Measurements from ENCODE around the gene WNK4. TPM values are rescaled to one million over a fixed set of nuclear protein-coding genes. Genes with fewer than 3 reads are reported as not detected.

WNK4 gene
- total and polyA plus RNA-seq, 10 of the 15 experiments (the other 5 are each of a cell fraction or from before 2014, with no cell fraction given): 0.06 to 0.29 (median 0.13) TPM; not detected in 5

DNA sequence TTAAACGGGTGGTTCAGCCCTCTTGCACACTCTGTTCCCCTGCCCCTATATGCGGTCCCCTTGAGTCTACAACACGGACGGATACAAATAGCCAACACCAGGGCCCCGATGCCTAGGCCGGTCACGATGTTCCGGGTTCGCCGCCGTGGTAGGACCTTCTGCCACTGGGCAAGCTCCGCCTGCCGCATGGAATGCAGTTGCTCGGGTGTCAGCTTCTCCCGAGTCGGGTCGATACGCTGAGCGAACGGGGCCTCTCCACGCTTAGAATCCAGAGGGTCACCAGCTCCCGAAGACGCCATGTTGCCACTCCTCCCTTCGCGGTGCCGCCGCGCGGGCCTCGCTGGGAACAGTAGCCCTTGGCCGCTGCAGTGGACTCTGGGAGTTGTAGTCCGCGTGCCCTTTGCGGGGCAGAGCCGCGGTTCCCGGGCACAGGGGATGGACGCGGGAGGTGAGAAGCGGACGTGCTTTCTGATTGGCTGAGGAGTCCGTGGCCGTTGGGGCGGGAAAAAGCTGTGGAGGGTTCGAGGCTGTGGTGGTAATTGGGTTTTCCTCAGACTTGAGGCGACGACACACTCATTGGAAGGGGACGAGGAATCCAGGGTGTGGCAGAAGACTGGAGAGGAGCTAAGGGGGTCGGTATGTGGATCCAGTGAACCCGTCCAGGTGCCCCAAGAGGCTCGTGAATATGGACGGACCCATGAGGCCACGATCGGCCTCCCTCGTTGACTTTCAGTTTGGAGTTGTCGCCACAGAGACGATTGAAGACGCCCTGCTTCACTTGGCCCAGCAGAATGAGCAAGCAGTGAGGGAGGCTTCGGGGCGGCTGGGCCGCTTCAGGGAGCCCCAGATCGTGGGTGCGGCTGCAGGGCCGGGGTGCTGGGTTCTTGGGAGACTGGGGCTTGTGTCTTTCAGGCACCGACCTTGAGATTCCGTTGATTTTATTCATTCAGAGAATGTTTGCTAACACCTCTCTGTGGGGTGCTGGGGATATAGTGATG lies 18.3 kb downstream of the WNK4 start, which contains the start of the genes CNTD1 and COA3 (continued):
- no peak for TF ChIP-seq CBX5 (IDR thresholded peaks at IDR 0.05; ENCODE audit: low read depth)
- TF ChIP-seq IKZF2 (IDR thresholded peaks at IDR 0.05): 0 out of 4 replicates have a peak, but pooled peaks of 1 of the 2 experiments have one; percentile 43
- TF ChIP-seq TARDBP (IDR thresholded peaks at IDR 0.05; ENCODE audit: borderline replicate concordance): peak; percentile 83
- TF ChIP-seq SMARCA5 (IDR thresholded peaks at IDR 0.05): 0 out of 2 replicates have a peak, but pooled peaks have one; percentile 46
- TF ChIP-seq RB1 (IDR thresholded peaks at IDR 0.05; ENCODE audit: borderline replicate concordance): peak; percentile 70
- TF ChIP-seq SMAD5 (IDR thresholded peaks at IDR 0.05; ENCODE audit: low read depth): 0 out of 2 replicates have a peak, but pooled peaks have one; percentile 50
- TF ChIP-seq TAF1 (IDR thresholded peaks at IDR 0.05; ENCODE audit: borderline replicate concordance, low read depth, low read length): 0 out of 2 replicates have a peak, but pooled peaks have one; percentile 64
- TF ChIP-seq MEF2A (IDR thresholded peaks at IDR 0.05; ENCODE audit: insufficient read depth, low read depth, low read length): no peak
- peak; percentile 55; the same call in 1 of the 2 replicates for TF ChIP-seq NBN (IDR thresholded peaks at IDR 0.05)
- TF ChIP-seq, protein P1, sequence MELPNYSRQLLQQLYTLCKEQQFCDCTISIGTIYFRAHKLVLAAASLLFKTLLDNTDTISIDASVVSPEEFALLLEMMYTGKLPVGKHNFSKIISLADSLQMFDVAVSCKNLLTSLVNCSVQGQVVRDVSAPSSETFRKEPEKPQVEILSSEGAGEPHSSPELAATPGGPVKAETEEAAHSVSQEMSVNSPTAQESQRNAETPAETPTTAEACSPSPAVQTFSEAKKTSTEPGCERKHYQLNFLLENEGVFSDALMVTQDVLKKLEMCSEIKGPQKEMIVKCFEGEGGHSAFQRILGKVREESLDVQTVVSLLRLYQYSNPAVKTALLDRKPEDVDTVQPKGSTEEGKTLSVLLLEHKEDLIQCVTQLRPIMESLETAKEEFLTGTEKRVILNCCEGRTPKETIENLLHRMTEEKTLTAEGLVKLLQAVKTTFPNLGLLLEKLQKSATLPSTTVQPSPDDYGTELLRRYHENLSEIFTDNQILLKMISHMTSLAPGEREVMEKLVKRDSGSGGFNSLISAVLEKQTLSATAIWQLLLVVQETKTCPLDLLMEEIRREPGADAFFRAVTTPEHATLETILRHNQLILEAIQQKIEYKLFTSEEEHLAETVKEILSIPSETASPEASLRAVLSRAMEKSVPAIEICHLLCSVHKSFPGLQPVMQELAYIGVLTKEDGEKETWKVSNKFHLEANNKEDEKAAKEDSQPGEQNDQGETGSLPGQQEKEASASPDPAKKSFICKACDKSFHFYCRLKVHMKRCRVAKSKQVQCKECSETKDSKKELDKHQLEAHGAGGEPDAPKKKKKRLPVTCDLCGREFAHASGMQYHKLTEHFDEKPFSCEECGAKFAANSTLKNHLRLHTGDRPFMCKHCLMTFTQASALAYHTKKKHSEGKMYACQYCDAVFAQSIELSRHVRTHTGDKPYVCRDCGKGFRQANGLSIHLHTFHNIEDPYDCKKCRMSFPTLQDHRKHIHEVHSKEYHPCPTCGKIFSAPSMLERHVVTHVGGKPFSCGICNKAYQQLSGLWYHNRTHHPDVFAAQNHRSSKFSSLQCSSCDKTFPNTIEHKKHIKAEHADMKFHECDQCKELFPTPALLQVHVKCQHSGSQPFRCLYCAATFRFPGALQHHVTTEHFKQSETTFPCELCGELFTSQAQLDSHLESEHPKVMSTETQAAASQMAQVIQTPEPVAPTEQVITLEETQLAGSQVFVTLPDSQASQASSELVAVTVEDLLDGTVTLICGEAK (IDR thresholded peaks at IDR 0.05; ENCODE audit: borderline replicate concordance): peak; percentile 57; the same call in 1 of the 2 replicates
- TF ChIP-seq CREM (IDR thresholded peaks at IDR 0.05; ENCODE audit: low read depth): peak; percentile 71; the same call in 1 of the 2 replicates
- peak; percentile 80 for TF ChIP-seq HDGF (IDR thresholded peaks at IDR 0.05)
- TF ChIP-seq, protein P2, sequence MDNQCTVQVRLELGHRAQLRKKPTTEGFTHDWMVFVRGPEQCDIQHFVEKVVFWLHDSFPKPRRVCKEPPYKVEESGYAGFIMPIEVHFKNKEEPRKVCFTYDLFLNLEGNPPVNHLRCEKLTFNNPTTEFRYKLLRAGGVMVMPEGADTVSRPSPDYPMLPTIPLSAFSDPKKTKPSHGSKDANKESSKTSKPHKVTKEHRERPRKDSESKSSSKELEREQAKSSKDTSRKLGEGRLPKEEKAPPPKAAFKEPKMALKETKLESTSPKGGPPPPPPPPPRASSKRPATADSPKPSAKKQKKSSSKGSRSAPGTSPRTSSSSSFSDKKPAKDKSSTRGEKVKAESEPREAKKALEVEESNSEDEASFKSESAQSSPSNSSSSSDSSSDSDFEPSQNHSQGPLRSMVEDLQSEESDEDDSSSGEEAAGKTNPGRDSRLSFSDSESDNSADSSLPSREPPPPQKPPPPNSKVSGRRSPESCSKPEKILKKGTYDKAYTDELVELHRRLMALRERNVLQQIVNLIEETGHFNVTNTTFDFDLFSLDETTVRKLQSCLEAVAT (IDR thresholded peaks at IDR 0.05): 0 out of 2 replicates have a peak, but pooled peaks have one; percentile 23
- peak; percentile 64 for TF ChIP-seq CREB1 (IDR thresholded peaks at IDR 0.05; ENCODE audit: low read depth)
- 0 out of 2 replicates have a peak, but pooled peaks have one; percentile 41 for TF ChIP-seq STAT1 (conservative IDR thresholded peaks at IDR 0.05)
- TF ChIP-seq POLR2AphosphoS2 (IDR thresholded peaks at IDR 0.05; ENCODE audit: low read depth, low read length): 0 out of 2 replicates have a peak, but pooled peaks have one; percentile 58

Measured in GM12878 (cell line).